ENCODE measurements around the gene SOX21. TPM values are rescaled to one million over a fixed set of nuclear protein-coding genes. Genes with fewer than 3 reads are reported as not detected.

The SOX21 gene
- total and polyA plus RNA-seq, 2 donors (not counting 1 experiment from before 2014, with no cell fraction given), result not detected

GRCh38 chr13:94660695-94661326, 51.5 kb downstream of the SOX21 start:
- Histone ChIP-seq H3K36me3 (replicated peaks in 1 of 2; ENCODE audit: control extremely low read depth in 1 of 2, control insufficient read depth in 1 of 2, extremely low read depth in 1 of 2, insufficient read depth in 2 of 2, low read length in 1 of 2) (no peaks in the 10 kb centered on the region), H4K20me1 (ENCODE audit: control insufficient read depth, insufficient read depth, low read length, poor library complexity, severe bottlenecking) (no peaks in the 10 kb centered on the region), H3K9me3 (ENCODE audit: control extremely low read depth in 1 of 3, control insufficient read depth in 2 of 3, insufficient read depth in 1 of 3, low read length in 2 of 3) (no peaks in the 10 kb centered on the region), H3K27me3 (replicated peaks in 1 of 4; ENCODE audit: control extremely low read depth in 1 of 4, control insufficient read depth in 3 of 4, insufficient read depth in 4 of 4, low read length in 3 of 4) (no peaks in the 10 kb centered on the region), H3K9ac (ENCODE audit: low read length) (no peak overlapping the region), H3K4me1 (ENCODE audit: control insufficient read depth in 2 of 2, insufficient read depth in 2 of 2, low read length in 2 of 2) (no peaks in the 10 kb centered on the region), H3K79me2 (ENCODE audit: control insufficient read depth, insufficient read depth, low read length) (no peaks in the 10 kb centered on the region), H3K4me2 (replicated peaks; ENCODE audit: low read depth, low read length, poor library complexity, severe bottlenecking) (no peak overlapping the region), H2AFZ (ENCODE audit: insufficient read depth, low read depth, low read length, poor library complexity, severe bottlenecking) (no peak overlapping the region), H3K27ac (ENCODE audit: low read length in 2 of 2) (no peak overlapping the region), H3K4me3 (ENCODE audit: control extremely low read depth in 1 of 5, extremely low read depth in 1 of 5, insufficient read depth in 1 of 5, low read depth in 2 of 5, low read length in 4 of 5) (no peak overlapping the region)
- Mint-ChIP-seq H3K27me3 (peaks cover 48% of the 10 kb centered on the region), H3K4me3 (no peak overlapping the region), H3K4me1 (no peaks in the 10 kb centered on the region), H3K9me3 (ENCODE audit: insufficient read depth) (peaks cover 1% of the 10 kb centered on the region), H3K27ac (no peak overlapping the region)
- ChIA-PET CTCF (no interaction called here), POLR2A (no interaction called here)
- DNase-seq (no peak), ATAC-seq (ENCODE audit: low read depth) (no peak)
- no peak for TF ChIP-seq EZH2 (IDR thresholded peaks at IDR 0.05; ENCODE audit: borderline replicate concordance, insufficient read depth, low read depth, low read length, poor library complexity, severe bottlenecking)
- TF ChIP-seq, protein P1, sequence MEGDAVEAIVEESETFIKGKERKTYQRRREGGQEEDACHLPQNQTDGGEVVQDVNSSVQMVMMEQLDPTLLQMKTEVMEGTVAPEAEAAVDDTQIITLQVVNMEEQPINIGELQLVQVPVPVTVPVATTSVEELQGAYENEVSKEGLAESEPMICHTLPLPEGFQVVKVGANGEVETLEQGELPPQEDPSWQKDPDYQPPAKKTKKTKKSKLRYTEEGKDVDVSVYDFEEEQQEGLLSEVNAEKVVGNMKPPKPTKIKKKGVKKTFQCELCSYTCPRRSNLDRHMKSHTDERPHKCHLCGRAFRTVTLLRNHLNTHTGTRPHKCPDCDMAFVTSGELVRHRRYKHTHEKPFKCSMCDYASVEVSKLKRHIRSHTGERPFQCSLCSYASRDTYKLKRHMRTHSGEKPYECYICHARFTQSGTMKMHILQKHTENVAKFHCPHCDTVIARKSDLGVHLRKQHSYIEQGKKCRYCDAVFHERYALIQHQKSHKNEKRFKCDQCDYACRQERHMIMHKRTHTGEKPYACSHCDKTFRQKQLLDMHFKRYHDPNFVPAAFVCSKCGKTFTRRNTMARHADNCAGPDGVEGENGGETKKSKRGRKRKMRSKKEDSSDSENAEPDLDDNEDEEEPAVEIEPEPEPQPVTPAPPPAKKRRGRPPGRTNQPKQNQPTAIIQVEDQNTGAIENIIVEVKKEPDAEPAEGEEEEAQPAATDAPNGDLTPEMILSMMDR (IDR thresholded peaks at IDR 0.05), result no peak
- WGBS (ENCODE audit: insufficient coverage), result 0% methylated on average over 1 of the region's 6 CpGs
- intact Hi-C loops (cut with micrococcal nuclease), result no loop called here

Small RNA genes within 50 kb of the gene (small RNA-seq; reads per million reads assigned to genes)
- not detected for gene RN7SL585P (ENCODE audit: insufficient read length, low read depth, low replicate concordance)

Other genes starting within 250 kb of the SOX21 start
- gene DCT, start 232.9 kb downstream of the SOX21 start, total RNA-seq, result 0.10 and 0.22 TPM in 2 replicates
- gene DCT, start 232.9 kb downstream of the SOX21 start, polyA plus RNA-seq, result 0.03 and 0.18 TPM in 2 replicates
- 12.1 and 14.7 TPM in 2 replicates for gene TGDS, start 116.4 kb downstream of the SOX21 start, total RNA-seq
- gene TGDS, start 116.4 kb downstream of the SOX21 start, polyA plus RNA-seq, result 10.5 and 11.7 TPM in 2 replicates
- gene GPR180, start 110.7 kb downstream of the SOX21 start, total RNA-seq, result 4.7 and 5.8 TPM in 2 replicates
- 1.2 TPM in 2 replicates for gene GPR180, start 110.7 kb downstream of the SOX21 start, polyA plus RNA-seq